ENCODE data around the gene GDA.
"Not testable (repeated sequence)": the region's sequence is repeated elsewhere in the genome, so short reads cannot be mapped to it uniquely, and the experiment has no call there.

Gene GDA

GRCh38 chr9:72210522-72210921, 61.3 kb downstream of the GDA start:
- DNase-seq (ENCODE audit: low read depth) = no peak

GRCh38 chr9:72211047-72211446, 61.8 kb downstream of the GDA start:
- no peak for DNase-seq (ENCODE audit: low read depth)

GRCh38 chr9:72213906-72214305, 64.7 kb downstream of the GDA start:
- DNase-seq (ENCODE audit: low read depth) = no peak

- no peak for DNase-seq (ENCODE audit: low read depth)
These were observed 68.1 kb downstream of the GDA start for GRCh38 chr9:72217306-72217842.

GRCh38 chr9:72220589-72220988, 71.3 kb downstream of the GDA start:
- DNase-seq (ENCODE audit: low read depth) = no peak

- DNase-seq (ENCODE audit: low read depth) = no peak
These were observed 77.0 kb downstream of the GDA start for GRCh38 chr9:72226146-72226812.

- no peak for DNase-seq (ENCODE audit: low read depth)
These were observed 79.0 kb downstream of the GDA start for GRCh38 chr9:72228282-72228681.

GRCh38 chr9:72232778-72233177, 83.5 kb downstream of the GDA start:
- no peak for DNase-seq (ENCODE audit: low read depth)

- no peak for DNase-seq (ENCODE audit: low read depth)
These were observed 98.3 kb downstream of the GDA start for GRCh38 chr9:72247549-72247948.

- no peak for DNase-seq (ENCODE audit: low read depth)
These were observed 102.3 kb downstream of the GDA start for GRCh38 chr9:72251589-72251988.

- peak; percentile 63 for DNase-seq (ENCODE audit: low read depth)
These were observed 105.8 kb downstream of the GDA start for GRCh38 chr9:72254901-72255545.

GRCh38 chr9:72255569-72255968, 106.3 kb downstream of the GDA start:
- peak; percentile 24 for DNase-seq (ENCODE audit: low read depth)

- DNase-seq (ENCODE audit: low read depth) = no peak
These were observed 107.7 kb downstream of the GDA start for GRCh38 chr9:72256931-72257330.

GRCh38 chr9:72257814-72258213, 108.6 kb downstream of the GDA start:
- peak; percentile 8 for DNase-seq (ENCODE audit: low read depth)

- no peak for DNase-seq (ENCODE audit: low read depth)
These were observed 112.8 kb downstream of the GDA start for GRCh38 chr9:72262063-72262462.

- DNase-seq (ENCODE audit: low read depth) = no peak
These were observed 114.3 kb downstream of the GDA start for GRCh38 chr9:72263572-72263971.

- no peak for DNase-seq (ENCODE audit: low read depth)
These were observed 119.7 kb downstream of the GDA start for GRCh38 chr9:72268961-72269360.

GRCh38 chr9:72270359-72270758, 121.1 kb downstream of the GDA start:
- not testable (repeated sequence) for DNase-seq (ENCODE audit: low read depth)

GRCh38 chr9:72271613-72272478, 122.6 kb downstream of the GDA start:
- DNase-seq (ENCODE audit: low read depth) = peak; percentile 48

- DNase-seq (ENCODE audit: low read depth) = no peak
These were observed 125.2 kb downstream of the GDA start for GRCh38 chr9:72274441-72274840.

- DNase-seq (ENCODE audit: low read depth) = no peak
These were observed 125.7 kb downstream of the GDA start for GRCh38 chr9:72274916-72275315.

GRCh38 chr9:72276429-72276828, 127.2 kb downstream of the GDA start:
- DNase-seq (ENCODE audit: low read depth) = no peak

- no peak for DNase-seq (ENCODE audit: low read depth)
These were observed 129.7 kb downstream of the GDA start for GRCh38 chr9:72278959-72279358.
